GM10847 (cell line): ENCODE results near the gene ATP1A1.

Source experiments
- POLR2A ChIP-seq: IDR thresholded peaks from 2 replicates; pipeline ENCODE4 v1.6.1; 2011; ENCODE audit not compliant: insufficient read length; ENCODE audit errors: extremely low read depth

The ATP1A1 gene

GRCh38 chr1:116425987-116426386 lies 52.9 kb downstream of the ATP1A1 start:
- TF ChIP-seq POLR2A: no peak

GRCh38 chr1:116426401-116426800 lies 53.4 kb downstream of the ATP1A1 start:
- no peak for TF ChIP-seq POLR2A

- no peak for TF ChIP-seq POLR2A
Observed at GRCh38 chr1:116428576-116428975, 55.5 kb downstream of the ATP1A1 start.

- TF ChIP-seq POLR2A: no peak
Observed at GRCh38 chr1:116429821-116430374, 56.9 kb downstream of the ATP1A1 start.

- no peak for TF ChIP-seq POLR2A
Observed at GRCh38 chr1:116431870-116432500, 58.9 kb downstream of the ATP1A1 start.

GRCh38 chr1:116432655-116433265 lies 59.7 kb downstream of the ATP1A1 start:
- no peak for TF ChIP-seq POLR2A

- no peak for TF ChIP-seq POLR2A
Observed at GRCh38 chr1:116433275-116434257, 60.5 kb downstream of the ATP1A1 start.

- TF ChIP-seq POLR2A: no peak
Observed at GRCh38 chr1:116434849-116435248, 61.8 kb downstream of the ATP1A1 start.

GRCh38 chr1:116435806-116436610 lies 63.0 kb downstream of the ATP1A1 start:
- no peak for TF ChIP-seq POLR2A

- TF ChIP-seq POLR2A: no peak
Observed at GRCh38 chr1:116436611-116436970, 63.5 kb downstream of the ATP1A1 start.

- TF ChIP-seq POLR2A: no peak
Observed at GRCh38 chr1:116439701-116440100, 66.7 kb downstream of the ATP1A1 start.

- no peak for TF ChIP-seq POLR2A
Observed at GRCh38 chr1:116440731-116441130, 67.7 kb downstream of the ATP1A1 start.

GRCh38 chr1:116445534-116445933 lies 72.5 kb downstream of the ATP1A1 start:
- no peak for TF ChIP-seq POLR2A

- TF ChIP-seq POLR2A: no peak
Observed at GRCh38 chr1:116446686-116447085, 73.6 kb downstream of the ATP1A1 start.
